Activated naive CD8-positive, alpha-beta T cell treated with anti-CD3 and anti-CD28 coated beads, Interleukin-2, amount 10 ng/mL, durations not matched to agents 7 days and 5 days (primary cell): Measurements from ENCODE around the gene MTHFD1L. TPM values are rescaled to one million over a fixed set of nuclear protein-coding genes. Genes with fewer than 3 reads are reported as not detected.

Experiments used
- ATAC-seq: fragments of 150-1000 bp; cut with Tn5 transposase; one replicate; pipeline ENCODE4 v1.10.0; 2021; ENCODE audit warnings: low read depth, moderate library complexity
- POLR2A ChIA-PET: fragments of 350-600 bp; sonication (Branson Sonifier 250); formaldehyde crosslinking; loops from one replicate; lab custom pipeline; 2021; ENCODE audit warnings: antibody characterized with exemption; lab: Charles Lee
- DNase-seq: peaks from one replicate; pipeline ENCODE4 v3.0.0; 2021
- H3K27ac Mint-ChIP-seq: one replicate; pipeline ENCODE4 v1.8.0; 2022; ENCODE audit warnings: mild to moderate bottlenecking, mixed read lengths
- H3K27me3 Mint-ChIP-seq: one replicate; pipeline ENCODE4 v1.8.0; 2022; ENCODE audit warnings: mild to moderate bottlenecking, moderate library complexity, mixed read lengths
- H3K36me3 Mint-ChIP-seq: one replicate; pipeline ENCODE4 v1.8.0; 2021; ENCODE audit warnings: mild to moderate bottlenecking, mixed read lengths
- H3K4me1 Mint-ChIP-seq: one replicate; pipeline ENCODE4 v1.8.0; 2021; ENCODE audit warnings: mixed read lengths
- H3K4me3 Mint-ChIP-seq: one replicate; pipeline ENCODE4 v1.8.0; 2022; ENCODE audit warnings: mild to moderate bottlenecking, moderate library complexity, mixed read lengths
- H3K9me3 Mint-ChIP-seq: one replicate; pipeline ENCODE4 v1.8.0; 2021; ENCODE audit warnings: mixed read lengths
- total RNA-seq, 2 experiments: library from RNA; stranded (reverse); gene quantifications; one replicate each; pipeline ENCODE4 v1.2.3, GENCODE V29; 2021

MTHFD1L gene
- total RNA-seq, 2 experiments from 2014 or later = 33.9 to 35.2 TPM

DNA sequence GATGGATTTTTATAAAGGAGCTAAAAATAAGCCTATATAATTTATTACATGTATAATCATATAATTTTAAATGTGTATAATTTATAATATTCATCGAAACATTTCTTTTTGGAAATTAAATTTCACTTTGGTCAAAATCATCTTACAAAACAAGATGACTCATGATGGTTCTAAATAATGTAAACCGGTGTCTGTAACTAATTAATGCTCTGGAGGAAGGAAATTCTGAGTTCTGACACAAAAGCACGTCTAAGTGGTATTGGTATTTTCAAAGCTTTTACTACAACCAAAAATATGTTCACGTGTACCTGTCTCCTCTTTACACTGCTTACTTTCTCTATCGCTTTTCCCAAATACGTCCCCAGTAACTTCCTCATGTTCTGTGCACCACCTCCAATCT lies 134.1 kb downstream of the MTHFD1L start:
- POLR2A ChIA-PET = no interaction called here
- H3K9me3 Mint-ChIP-seq = no peaks in the 10 kb centered on the region
- H3K4me3 Mint-ChIP-seq = no peak overlapping the region
- peaks cover 5% of the 10 kb centered on the region for H3K4me1 Mint-ChIP-seq
- DNase-seq = no peak
- no peak overlapping the region for H3K27ac Mint-ChIP-seq
- no peaks in the 10 kb centered on the region for H3K27me3 Mint-ChIP-seq
- peaks cover 5% of the 10 kb centered on the region for H3K36me3 Mint-ChIP-seq
- no peak for ATAC-seq

DNA sequence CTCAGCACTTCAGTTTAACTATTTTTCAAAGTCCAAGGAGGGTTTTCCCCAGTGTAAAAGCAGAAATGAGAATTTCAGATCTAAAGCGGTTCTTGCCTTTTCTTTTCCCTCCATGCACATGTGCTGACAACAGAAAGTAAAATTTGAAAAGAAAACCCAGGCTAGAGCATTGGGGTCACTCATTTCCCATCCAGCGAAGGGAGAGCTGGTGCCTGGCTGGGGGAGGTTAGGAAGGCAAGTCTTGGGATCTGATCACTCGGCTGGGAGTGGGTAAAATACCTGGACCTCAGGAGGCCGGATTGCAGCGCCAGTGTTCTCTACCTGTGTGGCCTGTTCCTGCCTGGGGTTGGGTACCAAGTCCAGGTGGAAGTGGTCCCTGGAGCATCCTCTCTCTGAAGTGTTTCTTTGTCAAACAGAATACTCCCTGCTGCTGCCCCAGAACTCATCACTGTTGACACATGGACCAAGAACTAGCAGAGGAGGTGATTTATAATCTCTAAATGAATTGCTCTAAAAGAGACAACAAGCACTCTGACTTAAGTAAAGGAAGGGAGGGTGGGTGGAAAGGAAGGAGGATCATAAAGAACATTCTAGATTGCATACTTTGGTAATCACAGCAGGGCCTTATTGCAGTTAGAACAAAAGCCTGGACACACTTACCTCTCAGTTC lies 136.0 kb downstream of the MTHFD1L start:
- no peak for DNase-seq
- Mint-ChIP-seq H3K27me3 (no peaks in the 10 kb centered on the region), H3K27ac (no peak overlapping the region), H3K36me3 (peaks cover under 1% of the 10 kb centered on the region), H3K4me1 (peaks cover 6% of the 10 kb centered on the region), H3K9me3 (no peaks in the 10 kb centered on the region), H3K4me3 (no peak overlapping the region)
- no peak for ATAC-seq
- POLR2A ChIA-PET = no interaction called here

DNA sequence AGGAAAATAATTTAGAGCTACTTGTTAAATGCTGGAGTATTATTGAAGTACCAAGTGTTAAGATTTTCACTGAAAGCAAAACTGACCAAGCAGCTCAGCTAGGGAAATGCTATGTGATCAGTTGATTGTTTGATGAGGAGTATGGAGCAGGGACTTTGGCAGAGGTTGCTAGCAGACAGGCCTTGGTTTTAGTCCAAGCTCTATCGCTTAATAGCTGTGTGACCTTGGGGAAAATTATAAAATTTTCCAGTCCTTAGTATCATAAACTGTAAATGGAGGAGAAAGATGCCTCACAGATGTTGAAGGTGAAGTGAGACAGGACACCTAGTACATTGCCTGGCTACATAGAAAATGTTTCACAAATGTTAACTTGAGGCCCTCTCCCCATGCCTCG lies 136.6 kb downstream of the MTHFD1L start:
- POLR2A ChIA-PET = no interaction called here
- Mint-ChIP-seq H3K9me3 (no peaks in the 10 kb centered on the region), H3K27ac (no peak overlapping the region), H3K4me1 (peaks cover 6% of the 10 kb centered on the region), H3K4me3 (no peak overlapping the region), H3K27me3 (no peaks in the 10 kb centered on the region), H3K36me3 (no peaks in the 10 kb centered on the region)
- ATAC-seq (no peak), DNase-seq (no peak)

DNA sequence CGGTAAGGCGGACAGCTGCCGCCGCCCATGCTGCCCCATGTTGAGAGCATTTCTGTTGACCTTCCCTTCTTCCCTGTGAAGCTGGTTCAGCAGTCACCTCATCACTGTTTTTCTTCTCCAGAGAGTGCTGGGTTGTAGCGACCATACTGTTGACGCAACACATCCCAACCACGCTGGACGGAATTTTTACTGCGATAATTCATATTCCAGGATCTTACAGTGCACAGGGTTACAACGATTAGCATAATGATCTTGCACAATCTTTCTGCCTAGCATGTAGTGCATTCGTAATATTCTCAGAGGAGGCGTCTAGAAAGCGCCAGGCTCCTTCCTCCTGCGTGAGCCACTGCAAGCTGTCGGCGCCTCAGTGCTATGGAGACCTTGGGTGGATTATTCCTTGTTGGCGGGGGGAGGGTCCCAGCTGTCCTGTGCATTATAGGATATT lies 137.0 kb downstream of the MTHFD1L start:
- Mint-ChIP-seq H3K4me3 (no peak overlapping the region), H3K36me3 (no peaks in the 10 kb centered on the region), H3K4me1 (peaks cover 6% of the 10 kb centered on the region), H3K9me3 (no peaks in the 10 kb centered on the region), H3K27me3 (no peaks in the 10 kb centered on the region), H3K27ac (no peak overlapping the region)
- ATAC-seq (no peak), DNase-seq (no peak)
- POLR2A ChIA-PET = no interaction called here

DNA sequence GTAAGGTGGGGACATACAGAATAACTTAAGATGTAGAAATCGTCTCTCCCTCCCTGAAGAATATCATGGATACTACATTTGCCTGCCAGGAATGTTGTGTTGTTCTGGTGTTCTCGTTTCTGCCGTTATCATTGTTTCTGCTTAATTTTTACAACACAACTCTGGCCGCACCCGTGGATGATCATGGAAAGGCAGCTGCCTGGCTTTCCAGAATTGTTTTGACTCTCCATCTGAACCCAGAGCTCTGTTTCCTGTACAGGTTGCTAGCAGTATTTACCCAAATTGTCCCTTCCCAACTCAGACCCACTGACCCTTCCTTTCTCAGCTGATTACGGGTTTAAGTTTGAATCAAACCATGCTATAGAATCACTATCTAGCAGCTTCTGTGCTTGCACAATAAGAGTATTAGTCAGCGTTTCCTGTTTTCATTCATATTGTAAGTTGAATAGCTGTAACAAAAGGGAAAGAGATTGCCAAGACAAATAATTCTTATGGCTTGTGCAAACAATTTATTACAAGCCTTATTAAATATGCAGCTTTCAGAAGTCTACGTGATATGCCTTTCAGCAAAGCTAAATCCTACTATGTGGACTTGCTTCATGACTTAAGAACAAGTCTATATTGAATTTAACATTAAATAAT lies 139.0 kb downstream of the MTHFD1L start:
- Mint-ChIP-seq H3K27ac (peak overlapping the region; percentile 7), H3K4me1 (peaks cover 6% of the 10 kb centered on the region), H3K9me3 (no peaks in the 10 kb centered on the region), H3K27me3 (no peaks in the 10 kb centered on the region), H3K4me3 (no peak overlapping the region), H3K36me3 (peaks cover 2% of the 10 kb centered on the region)
- POLR2A ChIA-PET = no interaction called here
- DNase-seq (no peak), ATAC-seq (no peak)

DNA sequence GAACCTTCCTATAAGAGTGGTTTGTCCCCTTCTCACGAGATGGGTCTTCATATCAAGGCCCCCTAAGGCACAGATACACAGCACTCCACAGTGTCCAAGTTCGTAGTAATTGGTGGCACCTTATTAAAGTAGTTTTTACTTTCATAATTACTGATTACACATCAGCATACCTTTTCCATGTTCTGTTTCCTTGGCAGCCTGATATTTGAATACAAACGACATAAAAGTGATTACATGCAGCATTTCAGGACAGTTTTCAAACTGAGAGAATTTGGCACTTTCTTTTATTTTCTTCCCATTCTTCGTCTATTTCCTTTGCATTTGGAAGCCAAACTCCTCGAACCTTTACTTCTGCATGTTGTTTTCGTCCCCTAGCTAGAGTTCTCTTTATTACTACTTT lies 139.7 kb downstream of the MTHFD1L start:
- no peaks in the 10 kb centered on the region for H3K9me3 Mint-ChIP-seq
- H3K27ac Mint-ChIP-seq = no peak overlapping the region
- no peak for DNase-seq
- H3K4me3 Mint-ChIP-seq = no peak overlapping the region
- H3K4me1 Mint-ChIP-seq = peaks cover 6% of the 10 kb centered on the region
- peaks cover 2% of the 10 kb centered on the region for H3K36me3 Mint-ChIP-seq
- no peaks in the 10 kb centered on the region for H3K27me3 Mint-ChIP-seq
- ATAC-seq = no peak
- POLR2A ChIA-PET = no interaction called here

DNA sequence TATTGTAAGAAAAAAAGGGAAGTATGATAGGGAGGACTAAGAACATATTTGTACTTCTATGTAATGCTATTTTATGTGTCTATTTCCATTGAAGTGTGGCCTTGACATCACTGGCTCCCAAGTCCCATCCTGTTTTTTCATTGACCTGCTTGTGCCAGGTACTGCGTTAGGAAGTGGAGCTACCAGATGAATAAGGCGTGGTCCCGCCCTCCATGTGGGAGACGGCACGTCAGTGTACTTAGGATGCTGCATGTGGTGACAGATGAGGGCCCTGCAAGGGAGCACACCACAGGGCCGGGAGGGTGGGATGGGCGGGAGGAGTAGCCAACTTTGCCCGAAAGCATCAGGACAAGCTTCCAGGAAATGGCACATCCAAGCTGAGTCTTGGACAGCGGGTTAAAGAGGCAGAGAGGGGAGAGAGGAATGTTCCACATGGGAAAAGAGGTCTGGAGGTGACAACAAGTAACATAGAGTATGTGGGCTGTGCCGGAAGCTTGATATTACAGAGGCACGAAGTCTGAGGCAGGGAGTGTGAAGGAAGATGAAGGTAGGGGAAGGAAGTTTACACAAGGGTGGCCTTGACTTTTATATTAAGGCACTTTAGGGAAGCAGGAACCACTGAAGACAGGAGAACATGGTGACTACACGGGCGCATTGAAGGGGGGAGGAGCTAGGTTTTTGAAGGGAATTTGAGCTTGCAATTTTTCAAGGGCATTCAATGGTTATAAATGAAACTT lies 140.6 kb downstream of the MTHFD1L start:
- ATAC-seq = no peak
- H3K4me3 Mint-ChIP-seq = no peak overlapping the region
- H3K27me3 Mint-ChIP-seq = no peaks in the 10 kb centered on the region

DNA sequence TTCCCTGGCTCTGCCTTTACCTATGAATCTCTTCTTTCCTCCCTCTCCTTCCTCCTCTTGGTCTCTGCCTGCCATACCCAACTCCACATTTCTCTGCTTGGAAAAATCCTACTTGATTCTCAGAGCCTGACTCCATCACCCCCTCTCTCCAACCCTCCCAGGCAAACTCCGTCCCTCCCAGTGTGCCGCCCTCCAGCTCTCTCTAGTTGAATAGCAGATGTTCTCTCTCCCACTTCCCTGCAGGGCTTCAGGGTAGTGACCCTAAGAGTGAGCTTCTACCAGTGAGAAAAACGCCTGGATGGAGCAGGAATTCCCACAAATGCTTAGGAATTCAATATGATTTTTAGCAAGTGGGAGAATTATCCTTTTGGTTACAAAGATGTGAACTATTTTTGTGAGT lies 141.6 kb downstream of the MTHFD1L start:
- Mint-ChIP-seq H3K9me3 (no peaks in the 10 kb centered on the region), H3K27ac (no peak overlapping the region), H3K4me1 (peaks cover 4% of the 10 kb centered on the region), H3K27me3 (no peaks in the 10 kb centered on the region), H3K36me3 (peaks cover 4% of the 10 kb centered on the region), H3K4me3 (no peak overlapping the region)
- POLR2A ChIA-PET = no interaction called here
- ATAC-seq (no peak), DNase-seq (no peak)

More for the DNA sequence above, 140.6 kb downstream of the MTHFD1L start:
- no peak for DNase-seq
- no peak overlapping the region for H3K27ac Mint-ChIP-seq
- H3K4me1 Mint-ChIP-seq = peaks cover 6% of the 10 kb centered on the region
- H3K9me3 Mint-ChIP-seq = no peaks in the 10 kb centered on the region
- POLR2A ChIA-PET = no interaction called here
- peaks cover 2% of the 10 kb centered on the region for H3K36me3 Mint-ChIP-seq

DNA sequence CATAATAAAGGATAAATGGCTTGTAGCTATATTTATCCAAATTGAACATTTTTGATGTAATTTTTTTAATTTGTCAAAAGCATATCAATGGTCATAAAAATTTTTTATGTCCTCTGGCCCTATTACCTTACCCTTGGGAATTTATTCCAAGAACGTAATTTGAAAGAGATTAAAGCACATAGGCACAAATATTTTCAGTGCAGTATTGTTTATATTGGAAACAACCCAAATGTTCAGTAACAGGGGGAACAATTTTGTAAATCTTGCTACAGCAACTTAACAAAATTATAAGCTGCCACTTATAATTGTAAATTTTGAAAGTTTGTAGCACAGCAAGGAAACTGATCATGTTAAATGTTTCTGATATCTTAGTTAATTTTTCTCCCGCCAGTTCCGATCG lies 142.4 kb downstream of the MTHFD1L start:
- H3K27me3 Mint-ChIP-seq = no peaks in the 10 kb centered on the region
- H3K9me3 Mint-ChIP-seq = no peaks in the 10 kb centered on the region
- ATAC-seq (no peak), DNase-seq (no peak)
- H3K36me3 Mint-ChIP-seq = peaks cover 4% of the 10 kb centered on the region
- no peak overlapping the region for H3K27ac Mint-ChIP-seq
- H3K4me1 Mint-ChIP-seq = peaks cover 4% of the 10 kb centered on the region
- POLR2A ChIA-PET = no interaction called here
- no peak overlapping the region for H3K4me3 Mint-ChIP-seq

DNA sequence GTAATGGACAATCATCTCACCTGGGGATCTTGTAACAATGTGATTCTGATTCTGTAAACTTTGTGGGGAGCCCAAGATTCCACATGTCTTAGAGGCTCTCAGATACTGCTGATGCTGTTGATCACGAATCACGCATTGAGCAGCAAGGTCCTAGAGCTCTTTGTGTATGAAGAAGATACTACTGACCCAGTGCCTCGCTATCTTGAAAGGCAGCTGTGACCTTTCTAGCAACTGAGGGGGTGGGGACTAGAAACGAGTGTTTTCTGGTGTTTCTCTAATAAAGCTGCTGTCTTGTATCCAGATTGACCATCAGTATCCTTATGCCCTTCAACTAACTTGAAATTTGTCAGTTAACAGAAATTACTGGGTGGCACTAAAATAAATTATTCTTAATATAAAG lies 142.9 kb downstream of the MTHFD1L start:
- no peak for DNase-seq
- Mint-ChIP-seq H3K27ac (no peak overlapping the region), H3K4me1 (peaks cover 4% of the 10 kb centered on the region), H3K27me3 (no peaks in the 10 kb centered on the region), H3K4me3 (no peak overlapping the region), H3K9me3 (no peaks in the 10 kb centered on the region), H3K36me3 (peaks cover 4% of the 10 kb centered on the region)
- no peak for ATAC-seq
- POLR2A ChIA-PET = no interaction called here

DNA sequence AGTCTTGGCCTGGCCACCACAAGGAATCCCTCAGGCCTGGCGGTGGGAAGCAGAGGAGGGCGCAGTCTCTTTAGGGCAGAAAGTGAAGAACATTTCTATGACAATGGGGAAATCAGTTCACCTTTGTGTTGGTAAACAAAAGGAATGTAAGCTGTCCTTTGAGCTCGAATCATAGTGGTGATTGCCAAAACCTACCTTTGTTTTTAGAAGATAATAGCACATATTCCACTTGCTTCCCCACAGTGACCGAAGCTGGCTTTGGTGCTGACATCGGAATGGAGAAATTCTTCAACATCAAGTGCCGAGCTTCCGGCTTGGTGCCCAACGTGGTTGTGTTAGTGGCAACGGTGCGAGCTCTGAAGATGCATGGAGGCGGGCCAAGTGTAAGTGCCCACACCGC lies 144.1 kb downstream of the MTHFD1L start:
- no peak for ATAC-seq
- Mint-ChIP-seq H3K9me3 (no peaks in the 10 kb centered on the region), H3K4me1 (peaks cover under 1% of the 10 kb centered on the region), H3K27me3 (no peaks in the 10 kb centered on the region), H3K4me3 (no peak overlapping the region), H3K36me3 (peaks cover 4% of the 10 kb centered on the region), H3K27ac (no peak overlapping the region)
- POLR2A ChIA-PET = no interaction called here
- no peak for DNase-seq

DNA sequence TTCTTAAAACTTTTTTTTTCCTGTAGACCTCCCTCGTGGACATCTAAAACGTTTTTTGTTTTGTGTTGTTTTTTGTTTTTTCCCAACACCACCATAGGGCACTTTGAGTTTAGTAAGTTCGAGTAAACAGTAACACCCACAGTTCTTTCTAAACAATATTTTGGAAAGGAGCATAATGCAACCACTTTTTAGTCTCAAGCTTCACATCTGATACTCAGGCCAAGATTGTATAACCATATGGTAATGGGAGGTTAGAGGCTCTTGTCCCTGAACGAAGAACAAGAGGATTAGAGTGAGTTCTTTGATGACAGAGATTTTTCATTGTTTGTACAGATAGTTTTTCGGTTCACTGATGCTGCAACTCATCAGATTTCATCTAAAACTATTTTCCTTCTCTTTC lies 144.6 kb downstream of the MTHFD1L start:
- H3K4me3 Mint-ChIP-seq = no peak overlapping the region
- H3K4me1 Mint-ChIP-seq = no peaks in the 10 kb centered on the region
- no peak for ATAC-seq
- H3K36me3 Mint-ChIP-seq = peaks cover 4% of the 10 kb centered on the region
- H3K9me3 Mint-ChIP-seq = no peaks in the 10 kb centered on the region
- POLR2A ChIA-PET = no interaction called here
- no peaks in the 10 kb centered on the region for H3K27me3 Mint-ChIP-seq
- no peak for DNase-seq
- H3K27ac Mint-ChIP-seq = no peak overlapping the region

DNA sequence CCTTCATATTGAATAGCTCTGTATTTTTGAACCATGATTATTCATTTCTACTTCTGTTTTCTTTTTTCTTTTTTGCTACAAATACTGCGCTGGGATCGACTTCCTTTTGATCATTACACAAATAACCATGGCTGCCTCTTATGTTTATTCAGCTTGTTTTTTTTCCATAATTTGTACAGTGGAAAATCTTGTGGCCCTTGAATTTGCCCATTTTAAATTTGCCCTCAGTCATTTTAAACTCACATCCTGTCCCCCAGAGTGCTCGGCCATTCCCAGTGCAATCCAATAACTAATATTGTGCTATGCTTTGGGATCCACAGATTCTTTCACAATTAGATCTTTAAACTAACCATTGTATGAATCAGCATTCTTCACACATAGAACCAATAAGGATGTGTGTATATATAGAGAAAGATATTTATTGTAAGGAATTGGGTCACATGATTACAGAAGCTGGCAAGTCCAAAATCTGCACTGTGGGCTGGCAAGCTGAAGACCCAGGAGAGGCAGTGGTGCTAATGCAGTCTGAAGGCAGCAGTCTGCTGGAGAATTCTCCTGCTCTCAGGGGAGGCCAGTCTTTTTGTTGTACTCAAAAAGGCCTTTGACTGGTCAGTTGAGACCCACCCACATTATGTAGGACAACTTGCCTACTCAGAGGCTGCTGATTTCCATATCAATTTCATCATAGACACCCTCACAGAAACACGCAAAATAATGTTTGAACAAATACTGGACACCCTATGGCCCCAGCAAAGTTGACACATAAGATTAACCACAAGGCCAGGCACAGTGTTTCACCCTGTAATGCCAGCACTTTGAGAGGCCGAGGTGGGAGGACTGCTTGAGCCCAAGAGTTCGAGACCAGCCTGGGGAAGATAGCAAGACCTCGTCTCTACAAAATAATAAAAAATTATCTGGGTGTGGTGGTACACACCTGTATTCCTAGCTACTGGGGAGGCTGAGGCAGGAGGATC lies 147.1 kb downstream of the MTHFD1L start:
- no peak overlapping the region for H3K4me3 Mint-ChIP-seq
- no peak overlapping the region for H3K27ac Mint-ChIP-seq
- ATAC-seq (no peak), DNase-seq (no peak)
- H3K4me1 Mint-ChIP-seq = no peaks in the 10 kb centered on the region
- POLR2A ChIA-PET = no interaction called here
- H3K36me3 Mint-ChIP-seq = peaks cover 7% of the 10 kb centered on the region
- no peaks in the 10 kb centered on the region for H3K9me3 Mint-ChIP-seq
- H3K27me3 Mint-ChIP-seq = no peaks in the 10 kb centered on the region
